ENCODE results near the gene CFAP58. TPM values are rescaled to one million over a fixed set of nuclear protein-coding genes. Genes with fewer than 3 reads are reported as not detected.
A peak's percentile ranks its signal among the peaks of the same experiment; 100 is the strongest.

The CFAP58 gene
- total RNA-seq, 2 experiments from 2014 or later, result not detected

GRCh38 chr10:104322416-104322782 lies 31.2 kb upstream of the CFAP58 start:
- H3K27me3 ChIP-seq (ENCODE audit: control insufficient read depth in 1 of 2, insufficient read depth in 2 of 2, low read length in 2 of 2), result no peaks in the 10 kb centered on the region
- ChIA-PET CTCF (interaction anchor here (1.0 to 3.1 kb wide), 4 partner anchors 14 to 48 kb away, joined by 4 to 12 read pairs (median 8); no protein-coding TSS in a partner anchor), POLR2A (interaction anchor here (0.8 to 6.1 kb wide), 5 partner anchors 9 to 31 kb away, joined by 3 to 43 read pairs (median 9); partner anchors contain the start of genes CFAP58 and ITPRIP)
- H3K4me1 ChIP-seq (ENCODE audit: insufficient read depth, low read length), result peaks cover 93% of the 10 kb centered on the region
- H3K9me3 ChIP-seq (ENCODE audit: control insufficient read depth in 1 of 2, insufficient read depth in 1 of 2, low read length in 2 of 2), result no peaks in the 10 kb centered on the region
- peak; percentile 50 for ATAC-seq (ENCODE audit: poor library complexity)
- Mint-ChIP-seq H3K4me1 (ENCODE audit: low read depth) (peaks cover 99% of the 10 kb centered on the region), H3K27ac (peak overlapping the region; percentile 88), H3K4me3 (peak overlapping the region; percentile 81), H3K27me3 (no peaks in the 10 kb centered on the region), H3K9me3 (no peaks in the 10 kb centered on the region), H3K36me3 (ENCODE audit: low read depth) (peaks cover 20% of the 10 kb centered on the region)
- H3K27ac ChIP-seq (ENCODE audit: low read depth in 1 of 2, low read length in 2 of 2), result peak overlapping the region; percentile 39 to 79
- intact Hi-C loops (cut with DNase I, micrococcal nuclease), result loop anchor here in 1 of 2 experiments (1.0 to 2.0 kb wide), 2 partner anchors 14 to 16 kb away; partner anchors contain the start of gene ITPRIP
- DNase-seq, result peak in 5 of 14 experiments; percentile 32 to 79 (median 47)
- peak overlapping the region; percentile 22 for H3K4me3 ChIP-seq (ENCODE audit: low read length)
- TF ChIP-seq CTCF (IDR thresholded peaks at IDR 0.05), result no peak
- H3K36me3 ChIP-seq (ENCODE audit: insufficient read depth, low read length), result peaks cover 9% of the 10 kb centered on the region

- H3K4me3 ChIP-seq (ENCODE audit: low read length), result no peak overlapping the region
- H3K9me3 ChIP-seq (ENCODE audit: control insufficient read depth in 1 of 2, insufficient read depth in 1 of 2, low read length in 2 of 2), result no peaks in the 10 kb centered on the region
- no peak for TF ChIP-seq CTCF (IDR thresholded peaks at IDR 0.05)
- intact Hi-C loops (cut with DNase I, micrococcal nuclease), result loop anchor here in 1 of 2 experiments (2.0 kb wide), 1 partner anchor 16 kb away; the partner anchor contains the start of gene ITPRIP
- peaks cover 4% of the 10 kb centered on the region for H3K36me3 ChIP-seq (ENCODE audit: insufficient read depth, low read length)
- peak overlapping the region; percentile 39 to 79 for H3K27ac ChIP-seq (ENCODE audit: low read depth in 1 of 2, low read length in 2 of 2)
- H3K4me1 ChIP-seq (ENCODE audit: insufficient read depth, low read length), result peaks cover 95% of the 10 kb centered on the region
- Mint-ChIP-seq H3K9me3 (no peaks in the 10 kb centered on the region), H3K27me3 (no peaks in the 10 kb centered on the region), H3K4me3 (peak overlapping the region; percentile 81), H3K4me1 (ENCODE audit: low read depth) (peaks cover 99% of the 10 kb centered on the region), H3K36me3 (ENCODE audit: low read depth) (peaks cover 13% of the 10 kb centered on the region), H3K27ac (peak overlapping the region; percentile 88)
- H3K27me3 ChIP-seq (ENCODE audit: control insufficient read depth in 1 of 2, insufficient read depth in 2 of 2, low read length in 2 of 2), result no peaks in the 10 kb centered on the region
- CTCF ChIA-PET, result interaction anchor here (1.0 to 3.1 kb wide), 4 partner anchors 11 to 49 kb away, joined by 3 to 12 read pairs (median 6); no protein-coding TSS in a partner anchor
- POLR2A ChIA-PET, result interaction anchor here (1.0 to 6.1 kb wide), 6 partner anchors 14 to 30 kb away, joined by 3 to 43 read pairs (median 9); partner anchors contain the start of genes CFAP58 and ITPRIP
- no peak for DNase-seq
- ATAC-seq (ENCODE audit: poor library complexity), result no peak
Measured at GRCh38 chr10:104323085-104323484, 30.5 kb upstream of the CFAP58 start.

GRCh38 chr10:104323760-104324201 lies 29.9 kb upstream of the CFAP58 start:
- no peaks in the 10 kb centered on the region for H3K9me3 Mint-ChIP-seq
- no peaks in the 10 kb centered on the region for H3K27me3 Mint-ChIP-seq
- Histone ChIP-seq H3K4me3 (ENCODE audit: low read length) (peak overlapping the region; percentile 12), H3K27me3 (ENCODE audit: control insufficient read depth in 1 of 2, insufficient read depth in 2 of 2, low read length in 2 of 2) (no peaks in the 10 kb centered on the region), H3K36me3 (ENCODE audit: insufficient read depth, low read length) (peaks cover 3% of the 10 kb centered on the region), H3K9me3 (ENCODE audit: control insufficient read depth in 1 of 2, insufficient read depth in 1 of 2, low read length in 2 of 2) (no peaks in the 10 kb centered on the region), H3K27ac (ENCODE audit: low read depth in 1 of 2, low read length in 2 of 2) (peak overlapping the region; percentile 29 to 79), H3K4me1 (ENCODE audit: insufficient read depth, low read length) (peaks cover 96% of the 10 kb centered on the region)
- H3K36me3 Mint-ChIP-seq (ENCODE audit: low read depth), result peaks cover 13% of the 10 kb centered on the region
- peak overlapping the region; percentile 88 for H3K27ac Mint-ChIP-seq
- ATAC-seq (ENCODE audit: poor library complexity) (no peak), DNase-seq (peak in 2 of 14 experiments; percentile 34 to 48)
- ChIA-PET POLR2A (interaction anchor here (1.0 to 6.1 kb wide), 5 partner anchors 10 to 18 kb away, joined by 3 to 38 read pairs (median 3); partner anchors contain the start of gene ITPRIP), CTCF (interaction anchor here (1.2 to 3.0 kb wide), 2 partner anchors 12 to 32 kb away, joined by 3 to 9 read pairs; no protein-coding TSS in a partner anchor)
- TF ChIP-seq CTCF (IDR thresholded peaks at IDR 0.05), result no peak
- peaks cover 99% of the 10 kb centered on the region for H3K4me1 Mint-ChIP-seq (ENCODE audit: low read depth)
- peak overlapping the region; percentile 74 for H3K4me3 Mint-ChIP-seq
- intact Hi-C loops (cut with DNase I, micrococcal nuclease), result loop anchor here in 1 of 2 experiments (2.0 kb wide), 1 partner anchor 15 kb away; the partner anchor contains the start of gene ITPRIP
